D721Med (cell line): Measurements from ENCODE around the gene VEGFC.

ENCODE experiments used
- DNase-seq: peaks from one replicate; pipeline ENCODE4 v3.0.0; 2011; ENCODE audit warnings: low spot score; ENCODE audit not compliant: insufficient read length
- FAIRE-seq: peaks from 2 replicates; lab custom pipeline; 2011; peaks lifted over from hg19 to GRCh38; lab: Jason Lieb, UNC
- TF ChIP-seq, protein P1 (sequence below): IDR thresholded peaks from 2 replicates; pipeline ENCODE4 v1.5.1; 2012; ENCODE audit warnings: mild to moderate bottlenecking, control low read depth; ENCODE audit not compliant: insufficient read depth; ENCODE audit errors: missing control alignments

Gene VEGFC

DNA sequence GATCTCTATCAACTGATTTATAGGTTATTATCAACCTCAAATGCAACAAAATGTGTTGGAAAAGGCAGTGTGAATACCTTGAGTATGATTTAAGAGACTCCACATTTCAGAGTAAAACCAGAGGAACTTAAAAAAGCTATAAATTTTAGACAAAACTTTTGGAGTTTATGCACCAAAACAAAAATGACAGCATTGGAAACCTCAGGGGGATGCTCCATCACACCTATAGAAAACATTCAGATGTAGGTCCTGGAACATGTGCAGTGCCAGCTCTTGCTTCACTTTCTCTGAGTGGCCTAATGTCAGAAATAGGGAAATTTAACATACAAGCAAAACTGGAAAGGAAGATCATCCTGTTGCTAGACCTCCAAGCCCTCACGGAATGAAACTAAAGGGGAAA, 5.8 kb upstream of the VEGFC start:
- FAIRE-seq = no peak
- DNase-seq = no peak
- TF ChIP-seq, protein P1, sequence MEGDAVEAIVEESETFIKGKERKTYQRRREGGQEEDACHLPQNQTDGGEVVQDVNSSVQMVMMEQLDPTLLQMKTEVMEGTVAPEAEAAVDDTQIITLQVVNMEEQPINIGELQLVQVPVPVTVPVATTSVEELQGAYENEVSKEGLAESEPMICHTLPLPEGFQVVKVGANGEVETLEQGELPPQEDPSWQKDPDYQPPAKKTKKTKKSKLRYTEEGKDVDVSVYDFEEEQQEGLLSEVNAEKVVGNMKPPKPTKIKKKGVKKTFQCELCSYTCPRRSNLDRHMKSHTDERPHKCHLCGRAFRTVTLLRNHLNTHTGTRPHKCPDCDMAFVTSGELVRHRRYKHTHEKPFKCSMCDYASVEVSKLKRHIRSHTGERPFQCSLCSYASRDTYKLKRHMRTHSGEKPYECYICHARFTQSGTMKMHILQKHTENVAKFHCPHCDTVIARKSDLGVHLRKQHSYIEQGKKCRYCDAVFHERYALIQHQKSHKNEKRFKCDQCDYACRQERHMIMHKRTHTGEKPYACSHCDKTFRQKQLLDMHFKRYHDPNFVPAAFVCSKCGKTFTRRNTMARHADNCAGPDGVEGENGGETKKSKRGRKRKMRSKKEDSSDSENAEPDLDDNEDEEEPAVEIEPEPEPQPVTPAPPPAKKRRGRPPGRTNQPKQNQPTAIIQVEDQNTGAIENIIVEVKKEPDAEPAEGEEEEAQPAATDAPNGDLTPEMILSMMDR = no peak

DNA sequence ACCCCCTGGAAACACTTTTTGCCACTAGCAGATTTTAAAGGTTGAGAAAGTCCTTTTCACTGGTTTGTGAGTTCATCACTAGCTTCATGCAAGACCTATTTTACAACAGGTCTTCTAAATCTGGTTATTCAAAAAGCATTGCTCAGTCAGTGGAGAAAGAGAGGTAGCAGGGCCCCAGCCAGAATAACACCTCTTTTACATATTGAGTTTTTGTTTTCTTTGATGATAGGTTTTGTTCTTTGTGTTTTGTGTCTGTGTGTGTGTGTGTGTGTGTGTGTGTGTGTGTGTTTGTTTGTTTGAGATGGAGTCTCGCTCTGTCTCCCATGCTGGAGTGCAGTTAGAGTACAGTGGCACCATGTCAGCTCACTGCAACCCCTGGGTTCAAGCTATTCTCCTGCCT, 2.7 kb upstream of the VEGFC start:
- no peak for FAIRE-seq
- TF ChIP-seq, protein P1 = no peak

DNA sequence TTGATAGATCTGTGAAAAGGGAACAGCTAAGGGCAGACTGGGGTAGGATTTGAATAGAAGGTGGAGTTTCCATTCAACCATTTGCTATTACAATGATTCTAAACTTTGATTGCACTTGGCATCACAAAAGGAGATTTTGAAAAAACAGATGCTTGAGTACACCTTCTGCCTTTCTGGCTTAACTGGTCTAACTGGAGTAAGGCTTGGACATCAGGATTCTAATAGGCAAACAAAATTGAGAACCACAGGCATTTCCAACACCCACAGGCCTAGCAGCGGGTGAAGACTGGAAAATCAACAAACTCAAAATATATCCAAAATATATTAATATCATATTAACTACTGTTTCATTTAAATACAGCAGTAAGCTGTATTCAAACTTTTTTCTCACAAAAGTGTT, 1.9 kb upstream of the VEGFC start:
- FAIRE-seq (no peak), DNase-seq (no peak)
- TF ChIP-seq, protein P1 = no peak

More for the DNA sequence above, 2.7 kb upstream of the VEGFC start:
- DNase-seq = no peak

DNA sequence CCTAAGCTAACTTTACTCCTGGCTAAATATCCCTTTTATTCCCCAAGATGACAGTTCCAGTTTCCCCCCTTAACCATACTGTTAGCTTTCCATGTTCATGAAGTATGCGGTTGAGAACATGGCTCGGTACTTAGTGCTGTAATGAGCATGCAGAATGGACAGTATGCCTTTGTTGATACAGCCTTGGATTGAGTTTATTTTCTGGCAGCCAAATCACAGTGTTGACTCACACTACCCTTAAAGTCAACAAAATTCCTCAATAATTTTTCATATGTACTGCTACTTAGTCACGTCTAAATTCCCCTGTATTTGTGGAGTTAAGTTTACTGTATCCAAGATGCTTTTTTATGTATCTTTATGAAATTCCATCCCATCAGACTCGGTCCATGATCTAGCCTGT, 1.4 kb upstream of the VEGFC start:
- no peak for FAIRE-seq
- DNase-seq = no peak
- TF ChIP-seq, protein P1 = no peak

DNA sequence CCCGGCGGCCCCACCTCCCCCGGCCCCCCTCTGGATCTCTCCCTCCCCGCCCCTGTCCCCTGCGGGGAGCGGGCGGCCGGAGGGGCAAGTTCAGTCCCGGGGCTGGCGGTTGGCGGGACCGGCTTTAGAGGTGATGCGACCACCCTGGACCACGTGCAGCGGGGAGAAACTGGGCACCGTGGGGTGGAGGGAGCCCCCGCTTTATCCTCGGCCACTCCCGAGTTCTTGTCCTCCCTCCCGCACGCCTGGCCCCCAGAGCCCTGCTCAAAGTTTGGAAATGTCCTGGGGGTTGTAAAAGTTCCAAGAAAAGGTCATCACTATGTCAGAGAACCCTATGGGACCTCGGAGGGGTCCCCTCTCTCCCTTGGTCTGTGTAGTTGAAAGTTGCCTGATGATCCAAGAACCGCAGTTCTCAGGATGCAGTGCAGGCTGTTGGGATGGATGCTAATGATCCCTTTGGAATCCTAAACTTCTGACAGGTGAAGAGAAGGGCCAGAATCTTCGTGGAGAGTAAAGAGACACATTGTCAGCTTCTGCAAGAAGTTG, 411 bp upstream of the VEGFC start:
- DNase-seq (no peak), FAIRE-seq (no peak)
- TF ChIP-seq, protein P1 = no peak

DNA sequence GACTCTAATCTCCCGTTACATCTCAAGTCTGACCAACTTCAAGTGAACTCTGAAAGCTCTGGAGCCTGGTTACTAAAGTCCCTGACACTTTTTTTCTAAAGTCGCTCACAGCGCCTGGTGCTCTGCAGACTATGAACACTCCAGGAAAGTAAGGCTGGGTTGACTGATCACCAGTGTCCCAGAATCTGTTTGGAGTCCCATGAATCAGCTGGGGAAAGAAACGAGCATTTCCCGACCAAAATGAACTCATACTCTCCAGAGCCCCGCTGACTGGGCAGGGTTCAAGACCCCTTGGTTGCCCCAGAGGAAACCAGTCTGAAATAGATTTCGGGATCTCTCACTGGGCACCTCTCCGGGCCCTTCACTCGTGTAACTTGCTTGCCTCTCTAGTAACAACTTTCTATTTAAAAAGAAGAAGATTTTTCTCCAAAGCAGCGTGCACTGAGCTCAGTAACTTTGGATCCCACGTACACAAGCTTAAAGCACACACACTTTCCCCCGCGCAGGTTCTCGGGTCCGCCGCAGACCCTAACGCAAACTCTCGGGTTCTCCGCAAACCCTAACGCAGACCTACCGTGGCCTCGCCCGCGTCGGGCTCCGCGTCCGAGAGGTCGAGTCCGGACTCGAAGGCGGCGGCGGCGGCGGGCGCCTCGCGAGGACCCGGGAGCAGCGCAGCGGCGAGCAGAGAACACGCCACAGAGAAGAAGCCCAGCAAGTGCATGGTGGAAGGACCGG, 964 bp downstream of the VEGFC start:
- FAIRE-seq = no peak
- DNase-seq = no peak

More for the DNA sequence above, 964 bp downstream of the VEGFC start:
- TF ChIP-seq, protein P1 = no peak
